Measurements from ENCODE around the gene GK. TPM values are rescaled to one million over a fixed set of nuclear protein-coding genes. Genes with fewer than 3 reads are reported as not detected.
"Not testable (repeated sequence)": the region's sequence is repeated elsewhere in the genome, so short reads cannot be mapped to it uniquely, and the experiment has no call there.

The GK gene
- polyA plus RNA-seq, 1 donor (not counting 4 experiments of a cell fraction or from before 2014, with no cell fraction given), result 2.0 TPM

- FAIRE-seq (no peak), DNase-seq (ENCODE audit: low read depth, low spot score) (no peak)
- H3K9me3 ChIP-seq (ENCODE audit: control insufficient read depth, low read depth, low read length), result no peaks in the 10 kb centered on the region
Measured at GRCh38 chrX:30762755-30763154, 109.5 kb downstream of the GK start.

GRCh38 chrX:30773764-30774163, 120.5 kb downstream of the GK start:
- H3K4me1 ChIP-seq (ENCODE audit: control insufficient read depth, extremely low read depth, insufficient read depth, low read length); H4K20me1 ChIP-seq (ENCODE audit: control insufficient read depth, extremely low read depth, insufficient read depth, low read length); FAIRE-seq; DNase-seq (ENCODE audit: low read depth, low spot score); H3K79me2 ChIP-seq (ENCODE audit: control insufficient read depth, insufficient read depth, low read length); H3K4me2 ChIP-seq (ENCODE audit: control insufficient read depth, extremely low read depth, insufficient read depth, low read depth, low read length); H3K27ac ChIP-seq (ENCODE audit: control insufficient read depth, insufficient read depth, low read length); dilution Hi-C loops (cut with MboI; ENCODE audit: extremely low pct_ligation_motif_present, low sequenced_read_pairs); H3K9me3 ChIP-seq (ENCODE audit: control insufficient read depth, low read depth, low read length); H3K9ac ChIP-seq (ENCODE audit: control insufficient read depth, extremely low read depth, insufficient read depth, low read length); H3K27me3 ChIP-seq (ENCODE audit: control insufficient read depth, extremely low read depth, insufficient read depth, low read length); H2AFZ ChIP-seq (ENCODE audit: control insufficient read depth, low read length); H3K4me3 ChIP-seq (ENCODE audit: control insufficient read depth in 2 of 3, extremely low read depth in 1 of 3, insufficient read depth in 2 of 3, low read depth in 1 of 3, low read length in 3 of 3); H3K9me1 ChIP-seq (ENCODE audit: control insufficient read depth, extremely low read depth, insufficient read depth, low read length); H3K36me3 ChIP-seq (ENCODE audit: control insufficient read depth in 2 of 2, extremely low read depth in 1 of 2, insufficient read depth in 2 of 2, low read length in 2 of 2): not testable (repeated sequence)

More at GRCh38 chrX:30762755-30763154, 109.5 kb downstream of the GK start:
- no peaks in the 10 kb centered on the region for H4K20me1 ChIP-seq (ENCODE audit: control insufficient read depth, extremely low read depth, insufficient read depth, low read length)
- H2AFZ ChIP-seq (ENCODE audit: control insufficient read depth, low read length), result no peak overlapping the region
- H3K36me3 ChIP-seq (ENCODE audit: control insufficient read depth in 2 of 2, extremely low read depth in 1 of 2, insufficient read depth in 2 of 2, low read length in 2 of 2), result no peaks in the 10 kb centered on the region
- H3K9ac ChIP-seq (ENCODE audit: control insufficient read depth, extremely low read depth, insufficient read depth, low read length), result no peak overlapping the region
- no peak overlapping the region for H3K27ac ChIP-seq (ENCODE audit: control insufficient read depth, insufficient read depth, low read length)
- H3K4me3 ChIP-seq (ENCODE audit: control insufficient read depth in 2 of 3, extremely low read depth in 1 of 3, insufficient read depth in 2 of 3, low read depth in 1 of 3, low read length in 3 of 3), result no peak overlapping the region
- H3K4me2 ChIP-seq (ENCODE audit: control insufficient read depth, extremely low read depth, insufficient read depth, low read depth, low read length), result no peak overlapping the region
- dilution Hi-C loops (cut with MboI; ENCODE audit: extremely low pct_ligation_motif_present, low sequenced_read_pairs), result no loop called here
- H3K79me2 ChIP-seq (ENCODE audit: control insufficient read depth, insufficient read depth, low read length), result no peaks in the 10 kb centered on the region
- H3K9me1 ChIP-seq (ENCODE audit: control insufficient read depth, extremely low read depth, insufficient read depth, low read length), result no peaks in the 10 kb centered on the region
- TF ChIP-seq EZH2 (IDR thresholded peaks at IDR 0.05; ENCODE audit: low read length) (no peak), CTCF (optimal IDR thresholded peaks at IDR 0.05 in 1 of 3, IDR thresholded peaks at IDR 0.05 in 1 of 3, conservative IDR thresholded peaks at IDR 0.05 in 1 of 3; ENCODE audit: extremely low read depth in 1 of 3, insufficient read depth in 2 of 3, low read length in 3 of 3) (no peak)
- H3K4me1 ChIP-seq (ENCODE audit: control insufficient read depth, extremely low read depth, insufficient read depth, low read length), result no peaks in the 10 kb centered on the region
- no peaks in the 10 kb centered on the region for H3K27me3 ChIP-seq (ENCODE audit: control insufficient read depth, extremely low read depth, insufficient read depth, low read length)

- no peaks in the 10 kb centered on the region for H3K79me2 ChIP-seq (ENCODE audit: control insufficient read depth, insufficient read depth, low read length)
- TF ChIP-seq CTCF (optimal IDR thresholded peaks at IDR 0.05 in 1 of 3, IDR thresholded peaks at IDR 0.05 in 1 of 3, conservative IDR thresholded peaks at IDR 0.05 in 1 of 3; ENCODE audit: extremely low read depth in 1 of 3, insufficient read depth in 2 of 3, low read length in 3 of 3), result no peak
- TF ChIP-seq EZH2 (IDR thresholded peaks at IDR 0.05; ENCODE audit: low read length), result no peak
- dilution Hi-C loops (cut with MboI; ENCODE audit: extremely low pct_ligation_motif_present, low sequenced_read_pairs), result no loop called here
- H3K9me3 ChIP-seq (ENCODE audit: control insufficient read depth, low read depth, low read length), result no peaks in the 10 kb centered on the region
- no peaks in the 10 kb centered on the region for H3K9me1 ChIP-seq (ENCODE audit: control insufficient read depth, extremely low read depth, insufficient read depth, low read length)
- FAIRE-seq (no peak), DNase-seq (ENCODE audit: low read depth, low spot score) (no peak)
- H3K4me1 ChIP-seq (ENCODE audit: control insufficient read depth, extremely low read depth, insufficient read depth, low read length), result no peaks in the 10 kb centered on the region
- H3K4me2 ChIP-seq (ENCODE audit: control insufficient read depth, extremely low read depth, insufficient read depth, low read depth, low read length), result no peak overlapping the region
- no peak overlapping the region for H2AFZ ChIP-seq (ENCODE audit: control insufficient read depth, low read length)
- H3K9ac ChIP-seq (ENCODE audit: control insufficient read depth, extremely low read depth, insufficient read depth, low read length), result no peak overlapping the region
- no peak overlapping the region for H3K4me3 ChIP-seq (ENCODE audit: control insufficient read depth in 2 of 3, extremely low read depth in 1 of 3, insufficient read depth in 2 of 3, low read depth in 1 of 3, low read length in 3 of 3)
- no peaks in the 10 kb centered on the region for H3K36me3 ChIP-seq (ENCODE audit: control insufficient read depth in 2 of 2, extremely low read depth in 1 of 2, insufficient read depth in 2 of 2, low read length in 2 of 2)
- no peak overlapping the region for H3K27ac ChIP-seq (ENCODE audit: control insufficient read depth, insufficient read depth, low read length)
- no peaks in the 10 kb centered on the region for H3K27me3 ChIP-seq (ENCODE audit: control insufficient read depth, extremely low read depth, insufficient read depth, low read length)
- no peaks in the 10 kb centered on the region for H4K20me1 ChIP-seq (ENCODE audit: control insufficient read depth, extremely low read depth, insufficient read depth, low read length)
Measured at GRCh38 chrX:30777575-30777974, 124.4 kb downstream of the GK start.

Data from keratinocyte (primary cell).